CD1c-positive myeloid dendritic cell (primary cell): ENCODE results near the gene GRM8.

Experiments used
- DNase-seq: peaks from one replicate; pipeline ENCODE4 v3.0.0-alpha.2; 2016; ENCODE audit errors: extremely low spot score

Gene GRM8

DNA sequence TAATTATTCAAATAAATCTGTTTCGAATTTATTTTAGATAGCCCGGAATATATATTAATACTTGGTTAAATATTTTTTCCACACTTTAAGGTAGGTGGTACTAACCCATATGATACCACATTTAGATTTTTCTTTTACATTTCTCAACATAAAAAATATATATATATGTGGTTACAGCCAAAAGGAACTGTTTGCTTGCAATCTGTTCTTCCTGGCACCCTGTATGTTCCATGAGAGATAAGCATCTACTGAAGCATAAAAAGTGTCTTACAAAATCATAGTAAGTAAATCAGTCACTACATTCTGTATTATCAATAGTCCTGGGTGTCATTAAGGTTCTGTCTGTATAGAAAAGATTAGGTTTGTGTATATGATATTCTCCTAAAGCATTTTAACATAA lies 726.8 kb downstream of the GRM8 start:
- no peak for DNase-seq

DNA sequence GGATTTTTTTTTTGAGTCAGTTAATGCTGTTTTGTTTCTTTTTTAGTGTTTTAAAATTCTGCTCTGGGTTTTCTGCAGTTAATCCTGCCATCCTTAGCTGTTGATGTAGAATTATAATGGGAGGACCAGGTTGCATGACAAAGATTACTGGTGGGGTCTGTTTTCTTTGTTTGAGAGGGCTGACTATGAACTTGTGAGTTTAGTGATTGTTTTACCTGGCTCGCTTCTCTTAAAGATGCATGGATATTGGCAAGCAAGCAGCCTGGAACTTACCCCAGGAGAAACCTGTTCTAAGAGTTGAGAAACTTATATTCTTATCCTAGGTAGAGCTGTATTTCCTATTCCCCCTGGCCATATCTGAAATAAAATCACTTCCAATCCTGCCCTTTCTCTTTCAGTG lies 727.8 kb downstream of the GRM8 start:
- DNase-seq, result no peak

DNA sequence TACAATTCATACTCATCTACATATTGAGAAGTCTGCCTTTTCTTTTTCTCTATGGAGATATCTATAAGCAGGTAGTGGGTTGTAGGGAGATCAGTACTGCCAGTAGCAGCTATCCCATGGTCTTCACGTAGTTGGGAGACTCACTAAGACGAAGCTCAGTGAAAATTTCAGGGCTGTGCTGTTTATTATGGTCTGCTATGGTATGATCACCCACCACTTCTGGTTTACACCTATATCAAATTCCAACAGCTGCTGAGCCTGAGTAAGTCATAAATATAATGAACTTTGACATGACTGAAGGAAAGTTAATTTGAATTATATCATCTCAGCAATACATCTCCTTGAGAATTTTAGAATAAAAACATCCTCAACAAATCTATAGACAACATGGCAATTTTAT lies 741.7 kb downstream of the GRM8 start:
- DNase-seq, result no peak

DNA sequence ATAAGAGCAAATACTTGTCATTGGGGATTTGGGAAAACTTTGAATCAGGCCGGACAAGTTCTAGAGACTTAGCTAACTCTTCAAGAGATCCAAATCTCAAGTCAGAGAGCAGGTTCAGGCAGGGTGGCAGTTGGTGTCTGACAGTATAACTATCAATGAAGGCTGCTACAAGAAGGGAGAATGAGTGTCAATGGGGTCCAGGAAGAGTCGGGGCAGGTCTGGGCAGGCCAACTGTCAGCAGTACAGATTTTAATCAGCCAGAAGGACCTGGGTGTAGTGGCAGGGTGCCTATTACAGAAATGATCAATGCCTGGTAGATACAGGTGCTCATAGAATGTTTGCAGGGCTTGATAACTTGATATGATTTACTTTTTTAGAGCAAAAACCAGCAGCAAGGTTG lies 751.1 kb downstream of the GRM8 start:
- no peak for DNase-seq

DNA sequence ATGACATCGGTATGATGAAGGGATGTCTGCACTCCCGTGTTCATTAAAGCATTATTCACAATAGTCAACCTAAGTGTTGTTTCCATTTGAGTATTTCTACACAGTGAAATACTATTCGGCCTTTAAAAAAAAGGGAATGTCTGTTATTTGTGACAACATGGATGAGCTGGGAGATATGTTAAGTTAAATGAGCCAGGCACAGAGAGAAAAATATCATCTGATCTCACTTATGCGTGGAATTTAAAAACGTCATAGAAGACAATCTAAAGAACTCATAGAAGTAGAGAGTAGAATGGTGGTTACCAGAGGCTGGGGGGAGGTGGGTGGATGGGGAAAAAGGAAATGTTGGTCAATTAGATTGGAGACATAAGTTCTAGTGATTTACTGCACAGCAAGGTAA lies 753.3 kb downstream of the GRM8 start:
- DNase-seq, result no peak

DNA sequence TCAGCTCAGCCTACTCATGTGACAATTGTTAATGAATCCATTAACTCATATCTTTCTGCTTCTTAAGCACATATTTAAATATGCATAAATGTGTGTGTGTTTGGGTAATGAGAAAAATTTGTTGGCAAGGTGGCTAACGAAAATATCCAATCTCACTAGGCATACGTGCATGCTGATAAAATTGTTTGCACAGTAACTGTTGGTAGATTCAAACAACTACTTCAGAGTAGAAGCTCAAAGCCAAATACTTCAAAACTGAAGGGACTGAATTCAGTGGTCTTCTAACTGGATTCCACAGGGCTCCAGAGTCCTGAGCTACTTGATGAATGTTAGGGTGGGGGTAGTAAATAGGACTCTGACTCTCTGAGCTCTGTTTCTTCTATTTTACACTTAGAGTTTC lies 757.0 kb downstream of the GRM8 start:
- DNase-seq, result no peak

DNA sequence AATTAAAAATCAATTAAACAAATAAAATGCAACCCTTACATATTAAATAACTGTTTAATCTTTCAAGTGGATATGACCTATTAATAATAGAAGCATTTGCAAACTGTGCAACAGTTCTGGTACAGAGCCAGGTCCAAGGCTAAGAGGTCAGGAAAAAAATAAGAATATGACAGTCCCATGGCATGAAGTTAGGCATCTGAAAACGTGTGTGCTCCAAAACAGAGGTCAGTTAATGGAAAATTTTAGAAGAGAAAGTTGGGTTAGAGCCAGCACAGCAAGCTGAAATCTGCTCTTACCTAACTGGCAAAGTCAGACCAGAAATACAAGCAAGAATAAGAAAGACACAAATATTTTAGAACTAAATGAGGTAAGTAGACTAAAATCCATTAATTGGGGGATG lies 757.7 kb downstream of the GRM8 start:
- no peak for DNase-seq

DNA sequence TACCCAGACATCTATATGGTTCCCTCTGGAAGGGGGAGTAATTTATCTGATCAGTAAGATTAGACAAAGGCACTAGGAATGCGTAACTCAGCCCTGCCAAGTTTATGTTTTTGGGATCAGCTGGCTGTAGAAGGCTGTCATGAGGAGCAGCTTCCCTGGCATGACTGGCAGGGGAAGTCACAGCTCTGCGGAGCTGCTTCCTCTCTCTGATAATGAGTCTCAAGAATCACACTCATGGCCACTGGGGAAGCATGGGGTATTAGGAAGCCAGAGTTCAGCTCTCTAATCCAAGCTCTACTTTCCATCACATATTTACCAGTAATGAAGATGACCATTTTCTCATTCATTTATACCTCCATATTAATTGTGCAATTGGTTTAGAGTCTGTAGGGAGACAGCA lies 758.9 kb downstream of the GRM8 start:
- no peak for DNase-seq

DNA sequence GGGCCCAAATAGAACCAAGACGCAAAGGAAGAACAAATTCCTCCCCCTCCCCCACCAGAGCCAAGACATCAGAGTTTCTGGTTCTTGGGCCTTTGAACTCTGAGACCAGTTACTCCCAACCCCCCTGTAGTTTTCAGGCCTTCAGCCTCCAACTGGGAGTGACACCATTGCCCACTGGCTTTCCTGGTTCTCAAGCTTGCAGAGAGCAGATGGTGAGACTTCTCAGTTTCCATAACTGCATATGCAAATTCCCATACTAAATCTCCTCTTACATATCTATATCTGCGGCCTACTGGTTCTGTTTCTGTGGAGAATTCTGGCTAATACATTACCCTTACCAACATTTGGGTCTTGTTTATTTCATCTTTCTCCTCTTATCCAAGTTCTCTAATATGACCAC lies 762.9 kb downstream of the GRM8 start:
- DNase-seq, result no peak

DNA sequence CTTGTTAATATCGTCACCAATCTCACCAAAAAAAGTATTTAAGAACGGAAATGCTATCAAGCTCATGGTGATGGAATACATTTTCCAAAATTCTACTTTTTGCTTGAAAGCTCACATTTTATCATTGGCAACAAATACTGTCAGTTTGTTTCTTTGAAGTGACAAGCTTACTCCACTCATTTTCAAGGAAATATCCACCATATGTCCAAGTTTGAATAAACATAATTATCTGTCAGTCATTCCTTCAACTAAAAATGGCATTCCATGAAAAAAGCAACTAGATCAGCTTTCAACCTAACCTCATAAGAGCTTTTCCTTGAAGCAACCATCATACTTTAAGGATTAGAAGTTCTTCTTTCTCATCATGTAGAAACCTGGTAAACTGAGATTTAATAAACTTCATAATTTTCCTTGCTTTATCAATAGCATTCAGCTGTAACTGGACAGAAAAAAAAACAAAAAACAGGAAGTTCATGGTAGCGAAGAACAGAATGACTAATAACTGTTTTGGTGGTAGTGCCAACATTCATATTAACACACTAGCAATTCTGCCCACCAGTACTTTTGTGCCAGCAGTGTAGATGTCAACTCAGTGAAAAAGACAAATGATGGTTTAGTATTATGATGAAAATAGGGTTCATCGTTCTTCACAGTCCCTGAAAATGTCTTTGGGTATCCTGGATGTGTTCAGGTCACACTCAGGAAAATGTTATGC lies 764.9 kb downstream of the GRM8 start:
- DNase-seq, result no peak

DNA sequence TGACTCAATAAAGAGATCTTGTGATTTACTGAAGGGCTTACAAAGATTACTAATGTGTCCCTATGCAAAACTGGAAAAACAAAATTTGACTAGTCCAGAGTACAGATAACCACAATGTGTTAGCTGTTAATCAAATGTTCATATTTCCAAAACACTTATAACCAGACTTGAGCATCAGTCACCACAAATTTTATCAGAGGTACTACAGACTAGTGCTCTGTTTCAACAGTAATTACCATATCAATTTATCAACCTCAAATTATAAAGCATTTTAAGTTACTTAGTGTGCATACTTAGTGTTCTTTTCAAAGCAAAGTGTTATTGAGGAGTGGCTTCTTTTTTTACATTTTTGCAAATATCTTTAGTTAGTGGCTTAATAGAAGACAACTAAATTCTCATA lies 765.9 kb downstream of the GRM8 start:
- no peak for DNase-seq

DNA sequence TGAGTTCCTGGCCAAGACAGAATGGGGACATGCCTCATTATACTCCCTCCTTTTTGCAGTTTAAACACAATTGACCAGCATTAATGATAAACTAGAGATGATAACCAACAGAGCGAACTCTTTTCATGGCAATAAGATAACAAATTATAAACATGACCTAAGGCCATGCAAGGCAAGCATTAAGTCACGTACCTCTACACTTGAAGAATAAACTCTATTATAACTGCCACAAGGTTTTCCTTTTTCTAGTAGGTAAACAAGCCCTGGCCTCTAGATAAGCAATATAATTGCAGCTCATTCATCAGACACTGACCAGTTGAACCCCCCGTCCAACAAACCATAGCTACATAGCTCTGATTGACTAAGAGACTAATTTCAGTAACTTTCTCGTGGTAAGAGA lies 767.0 kb downstream of the GRM8 start:
- DNase-seq, result no peak

DNA sequence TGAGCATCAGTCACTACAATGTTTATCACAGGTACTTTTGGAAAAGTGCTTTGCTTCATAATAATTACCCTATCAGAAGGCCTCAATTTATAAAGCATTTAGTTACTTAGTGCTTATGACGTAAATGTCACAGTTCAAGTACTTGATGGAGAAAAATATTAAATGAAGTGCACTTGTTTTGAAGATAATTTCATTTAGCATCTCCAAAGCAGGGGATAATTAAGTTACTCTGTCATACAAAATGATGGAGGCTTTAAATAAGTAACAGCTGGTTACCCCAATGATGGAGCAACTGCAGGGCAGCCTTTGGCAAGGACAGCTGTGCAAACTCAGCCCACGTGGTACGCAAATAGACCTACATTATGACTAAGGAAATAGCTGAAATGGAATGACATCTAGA lies 768.8 kb downstream of the GRM8 start:
- DNase-seq, result no peak

DNA sequence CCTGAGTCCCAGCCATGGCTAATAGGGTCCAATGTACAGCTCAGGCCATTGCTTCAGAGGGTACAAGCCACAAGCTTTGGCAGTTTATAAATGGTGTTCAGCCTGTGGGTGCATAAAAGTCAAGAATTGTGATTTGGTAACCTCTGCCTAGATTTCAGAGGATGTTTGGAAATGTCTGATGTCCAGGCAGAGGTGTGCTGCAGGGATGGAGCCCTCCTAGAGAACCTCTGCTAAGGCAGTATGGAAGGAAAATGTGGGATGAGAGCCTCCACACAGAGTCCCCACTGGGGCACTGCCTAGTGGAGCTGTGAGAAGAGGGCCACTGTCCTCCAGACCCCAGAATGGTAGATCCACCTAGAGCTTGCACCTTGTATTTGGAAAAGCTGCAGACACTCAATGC lies 779.9 kb downstream of the GRM8 start:
- no peak for DNase-seq

DNA sequence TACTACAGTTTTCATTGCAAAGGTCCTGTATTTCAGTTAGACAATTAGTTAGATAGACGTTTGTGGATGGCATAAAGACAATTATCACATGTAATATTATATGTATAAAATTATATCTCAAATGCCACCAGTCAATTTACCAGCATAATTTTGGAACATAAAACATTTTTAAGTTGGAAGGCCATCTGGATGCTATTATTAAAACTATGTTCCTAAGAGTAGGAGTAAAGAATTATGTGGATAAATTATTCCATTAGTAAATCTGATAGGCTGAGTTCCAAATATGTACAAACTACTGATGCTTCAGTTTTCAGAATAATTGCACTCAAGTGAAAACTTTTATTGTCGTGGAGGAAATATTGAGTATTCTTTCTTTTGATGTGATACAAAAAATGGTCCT lies 790.3 kb downstream of the GRM8 start:
- DNase-seq, result no peak

DNA sequence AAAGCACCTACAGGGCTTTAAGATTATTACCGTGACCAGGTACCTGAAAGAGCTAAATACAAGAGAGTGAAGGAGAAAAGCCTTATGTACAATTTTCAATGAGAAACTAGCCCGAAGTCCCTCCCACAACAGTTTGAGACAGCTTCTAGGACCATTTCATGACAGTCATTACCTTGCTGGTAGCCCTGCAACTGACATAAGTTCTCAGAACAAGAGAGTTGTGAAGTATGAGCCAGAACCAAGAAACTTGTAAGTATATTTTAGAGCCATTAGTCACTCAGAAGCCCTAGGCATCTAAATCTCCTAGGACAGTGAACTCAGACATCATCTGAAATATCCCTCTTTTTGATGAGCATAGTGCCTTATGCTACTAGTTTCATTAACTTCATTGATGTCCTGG lies 792.1 kb downstream of the GRM8 start:
- no peak for DNase-seq

DNA sequence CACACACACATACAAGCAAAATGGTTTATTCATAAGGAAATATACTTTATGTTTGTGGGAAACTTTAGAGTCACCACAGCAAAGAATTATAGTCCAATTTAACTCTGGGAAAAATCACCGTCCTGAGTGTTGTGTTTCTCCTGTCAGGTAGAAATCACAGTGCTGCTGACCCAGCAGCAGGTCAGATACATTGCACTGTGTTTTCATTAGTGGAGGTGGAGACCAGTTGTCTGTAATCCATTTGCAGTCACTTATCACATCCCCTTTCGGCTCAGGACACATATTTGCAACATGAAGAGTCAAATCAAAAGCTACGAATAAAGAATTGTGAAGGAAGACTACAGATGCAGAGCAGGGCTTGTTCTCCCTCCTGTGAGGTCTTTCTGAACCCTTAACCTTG lies 799.6 kb downstream of the GRM8 start:
- no peak for DNase-seq

DNA sequence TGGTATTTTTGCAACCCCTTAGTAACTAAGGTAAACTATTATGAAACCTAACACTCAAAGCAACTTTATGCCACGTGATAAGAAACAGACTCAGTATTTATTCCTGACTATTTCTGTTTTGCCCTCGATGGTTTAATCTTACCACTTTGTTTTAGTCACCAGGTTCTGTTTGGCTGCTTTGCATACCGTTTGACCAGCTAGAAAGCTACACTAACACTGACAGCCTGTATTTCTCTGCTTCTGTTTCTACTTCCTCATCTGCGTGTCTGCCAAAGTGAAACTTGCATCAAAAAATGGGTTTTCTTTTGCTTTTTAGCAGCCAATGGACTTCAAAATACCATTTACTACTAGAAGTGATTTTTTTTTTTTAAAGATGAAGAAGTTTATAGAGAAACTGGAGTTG lies 802.5 kb downstream of the GRM8 start:
- DNase-seq, result no peak

DNA sequence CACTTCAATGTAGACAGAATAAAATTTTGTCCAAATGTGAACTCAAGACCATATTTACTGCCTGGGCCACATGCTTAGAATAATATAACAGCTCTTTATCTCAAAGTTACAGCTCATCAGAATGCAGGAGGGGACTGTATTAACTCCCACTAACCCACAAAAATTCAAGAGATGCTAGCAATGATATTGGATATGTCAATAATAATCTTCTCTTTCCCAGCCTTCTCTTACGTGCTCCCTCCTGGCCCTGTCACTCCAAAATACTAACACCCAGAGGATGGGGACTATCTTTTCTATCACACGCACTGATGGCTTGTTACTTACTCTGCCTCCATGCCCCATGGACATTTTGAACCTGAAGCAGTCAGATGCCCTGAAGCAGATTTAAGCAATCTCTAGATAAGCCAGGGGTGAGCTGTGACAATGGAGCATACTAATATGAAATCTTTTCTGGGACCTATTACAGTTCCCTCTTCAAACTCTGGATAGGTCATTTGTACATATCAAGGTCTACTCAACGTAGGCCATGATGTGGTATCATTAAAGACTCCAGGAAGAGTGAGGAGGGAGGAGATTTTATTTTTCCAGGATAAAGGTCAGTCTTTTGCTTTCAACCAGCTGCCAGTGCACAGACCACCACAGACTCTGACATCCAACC lies 803.0 kb downstream of the GRM8 start:
- DNase-seq, result no peak

DNA sequence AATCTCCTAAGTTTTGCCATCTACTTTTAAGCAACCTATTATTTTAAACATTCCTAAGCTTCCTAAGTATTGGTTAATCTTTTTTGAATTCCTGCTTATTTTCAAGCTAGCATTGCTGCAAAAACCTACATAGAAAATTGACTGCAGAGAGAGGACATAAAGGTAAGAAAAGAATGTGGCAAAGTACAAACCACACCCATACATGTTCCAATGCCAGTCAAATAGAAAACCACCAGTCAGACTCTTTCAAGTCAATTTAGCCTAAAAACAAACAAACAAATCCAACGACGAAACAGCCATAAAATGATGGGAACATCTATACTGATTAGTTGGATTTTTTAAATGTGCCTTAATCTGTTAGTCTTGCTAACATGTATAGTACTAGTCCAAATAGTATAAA lies 804.8 kb downstream of the GRM8 start:
- DNase-seq, result no peak

DNA sequence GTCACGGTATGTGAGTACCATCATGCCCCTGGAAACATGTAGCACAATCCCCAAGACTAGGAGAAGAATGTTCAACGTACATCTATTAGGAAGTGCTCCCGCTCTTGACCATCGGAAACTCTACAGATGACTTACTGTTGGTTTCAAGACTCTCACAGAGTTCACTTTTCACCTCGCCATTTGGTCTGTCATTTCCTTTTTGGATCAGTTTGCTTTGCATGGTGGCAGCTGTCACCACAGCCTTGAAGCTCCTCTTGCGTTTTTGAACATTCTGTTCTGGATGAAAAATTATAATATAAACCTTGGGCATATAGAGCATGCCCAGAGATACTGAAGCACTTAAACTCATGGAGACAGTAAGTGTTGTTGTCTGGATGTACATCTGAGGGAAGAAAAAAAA lies 806.8 kb downstream of the GRM8 start:
- no peak for DNase-seq

DNA sequence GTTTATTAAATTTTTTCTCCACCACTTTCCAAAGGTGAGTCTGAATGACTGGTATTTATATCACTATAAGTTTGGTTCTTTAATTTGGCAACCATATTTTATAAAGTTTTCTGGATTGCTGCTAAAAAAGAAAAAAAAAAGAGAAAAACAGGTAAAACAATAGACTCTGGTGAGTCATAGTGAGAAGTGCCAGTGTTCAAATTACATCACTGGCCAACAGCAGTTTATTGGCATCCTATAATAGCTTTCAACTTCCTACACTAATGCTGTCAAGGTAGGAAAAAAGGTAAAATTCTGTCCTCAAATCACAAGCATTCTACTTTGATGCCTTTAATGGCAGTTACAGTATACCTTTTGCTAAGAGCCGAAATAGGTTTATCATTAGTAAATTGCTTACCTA lies 808.8 kb downstream of the GRM8 start:
- DNase-seq, result no peak

DNA sequence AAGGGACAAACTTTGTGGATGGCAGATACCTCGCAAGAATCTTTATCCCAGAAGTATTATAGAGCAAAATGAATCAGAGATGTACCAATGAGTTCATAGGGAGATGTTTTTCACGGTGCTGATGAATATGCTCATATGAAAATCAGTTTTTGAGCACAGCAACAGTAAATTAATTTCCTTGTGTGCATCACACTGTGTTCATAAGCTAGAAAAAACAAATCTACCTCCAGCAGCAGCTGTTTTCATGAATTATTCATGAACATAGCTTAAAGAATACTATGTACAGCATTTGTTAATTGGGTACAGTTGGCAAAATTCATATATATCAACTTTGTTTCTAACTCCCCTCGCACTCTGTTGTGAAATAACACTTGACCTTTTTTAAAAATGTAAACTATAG lies 809.8 kb downstream of the GRM8 start:
- DNase-seq, result no peak

DNA sequence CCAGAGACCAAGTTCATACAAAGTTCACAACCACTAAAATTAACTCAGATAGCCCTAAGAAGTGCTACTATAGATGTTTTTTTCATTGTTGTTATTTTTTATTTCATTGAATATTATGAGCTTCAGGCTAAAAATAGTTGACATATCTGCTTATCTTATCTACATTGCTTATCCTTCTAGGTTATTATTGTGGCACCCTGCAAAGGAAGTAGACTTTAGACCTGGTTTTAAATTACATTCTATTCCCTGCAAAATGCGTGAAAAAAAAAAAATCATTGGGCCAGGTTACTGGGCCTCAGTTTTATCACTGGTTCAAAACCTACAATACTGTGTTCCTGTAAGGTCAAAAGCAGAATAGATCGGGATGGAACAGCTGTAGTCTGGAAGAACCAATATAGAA lies 811.0 kb downstream of the GRM8 start:
- no peak for DNase-seq
